ENCODE measurements around the gene MEPCE.

MEPCE gene

GRCh38 chr7:100465702-100466311, 36.2 kb downstream of the MEPCE start:
- Histone ChIP-seq H3K27ac (ENCODE audit: low read depth, low read length) (no peak overlapping the region), H3K9ac (ENCODE audit: low read depth, low read length) (no peak overlapping the region), H3K36me3 (ENCODE audit: control insufficient read depth, insufficient read depth, low read length) (peaks cover 3% of the 10 kb centered on the region; the same call in 1 of the 2 replicates), H3K4me3 (ENCODE audit: low read depth, low read length) (no peak overlapping the region), H3K27me3 (ENCODE audit: control insufficient read depth, insufficient read depth, low read length) (no peaks in the 10 kb centered on the region), H3K4me1 (ENCODE audit: control insufficient read depth, insufficient read depth, low read length) (peaks cover 4% of the 10 kb centered on the region; the same call in 1 of the 2 replicates), H3K9me3 (ENCODE audit: control insufficient read depth, insufficient read depth, low read length) (no peaks in the 10 kb centered on the region)

- H3K9me3 ChIP-seq (ENCODE audit: control insufficient read depth, insufficient read depth, low read length) = no peaks in the 10 kb centered on the region
- peaks cover 6% of the 10 kb centered on the region; the same call in 1 of the 2 replicates for H3K4me1 ChIP-seq (ENCODE audit: control insufficient read depth, insufficient read depth, low read length)
- no peak overlapping the region for H3K9ac ChIP-seq (ENCODE audit: low read depth, low read length)
- no peak overlapping the region for H3K27ac ChIP-seq (ENCODE audit: low read depth, low read length)
- H3K36me3 ChIP-seq (ENCODE audit: control insufficient read depth, insufficient read depth, low read length) = peaks cover 3% of the 10 kb centered on the region; the same call in 1 of the 2 replicates
- H3K4me3 ChIP-seq (ENCODE audit: low read depth, low read length) = no peak overlapping the region
- no peaks in the 10 kb centered on the region for H3K27me3 ChIP-seq (ENCODE audit: control insufficient read depth, insufficient read depth, low read length)
Observed at GRCh38 chr7:100466653-100467605, 37.3 kb downstream of the MEPCE start.

- no peak overlapping the region for H3K4me3 ChIP-seq (ENCODE audit: low read depth, low read length)
- no peak overlapping the region for H3K27ac ChIP-seq (ENCODE audit: low read depth, low read length)
- no peaks in the 10 kb centered on the region for H3K9me3 ChIP-seq (ENCODE audit: control insufficient read depth, insufficient read depth, low read length)
- H3K36me3 ChIP-seq (ENCODE audit: control insufficient read depth, insufficient read depth, low read length) = peaks cover 3% of the 10 kb centered on the region; the same call in 1 of the 2 replicates
- H3K4me1 ChIP-seq (ENCODE audit: control insufficient read depth, insufficient read depth, low read length) = peaks cover 7% of the 10 kb centered on the region; the same call in 1 of the 2 replicates
- H3K9ac ChIP-seq (ENCODE audit: low read depth, low read length) = no peak overlapping the region
- H3K27me3 ChIP-seq (ENCODE audit: control insufficient read depth, insufficient read depth, low read length) = no peaks in the 10 kb centered on the region
Observed at GRCh38 chr7:100467638-100468373, 38.2 kb downstream of the MEPCE start.

- Histone ChIP-seq H3K36me3 (ENCODE audit: control insufficient read depth, insufficient read depth, low read length) (peaks cover 9% of the 10 kb centered on the region; the same call in 1 of the 2 replicates), H3K4me3 (ENCODE audit: low read depth, low read length) (no peak overlapping the region)
Observed at GRCh38 chr7:100469227-100470044, 39.8 kb downstream of the MEPCE start.

GRCh38 chr7:100471021-100471420, 41.4 kb downstream of the MEPCE start:
- Histone ChIP-seq H3K9ac (ENCODE audit: low read depth, low read length) (no peak overlapping the region), H3K4me1 (ENCODE audit: control insufficient read depth, insufficient read depth, low read length) (peaks cover 11% of the 10 kb centered on the region), H3K4me3 (ENCODE audit: low read depth, low read length) (no peak overlapping the region), H3K36me3 (ENCODE audit: control insufficient read depth, insufficient read depth, low read length) (peaks cover 10% of the 10 kb centered on the region; the same call in 1 of the 2 replicates), H3K27me3 (ENCODE audit: control insufficient read depth, insufficient read depth, low read length) (no peaks in the 10 kb centered on the region), H3K9me3 (ENCODE audit: control insufficient read depth, insufficient read depth, low read length) (no peaks in the 10 kb centered on the region), H3K27ac (ENCODE audit: low read depth, low read length) (no peak overlapping the region)

More at GRCh38 chr7:100469227-100470044, 39.8 kb downstream of the MEPCE start:
- Histone ChIP-seq H3K9me3 (ENCODE audit: control insufficient read depth, insufficient read depth, low read length) (no peaks in the 10 kb centered on the region), H3K4me1 (ENCODE audit: control insufficient read depth, insufficient read depth, low read length) (peaks cover 7% of the 10 kb centered on the region; the same call in 1 of the 2 replicates), H3K27ac (ENCODE audit: low read depth, low read length) (no peak overlapping the region), H3K27me3 (ENCODE audit: control insufficient read depth, insufficient read depth, low read length) (no peaks in the 10 kb centered on the region), H3K9ac (ENCODE audit: low read depth, low read length) (no peak overlapping the region)

- peaks cover 14% of the 10 kb centered on the region for H3K4me1 ChIP-seq (ENCODE audit: control insufficient read depth, insufficient read depth, low read length)
- no peaks in the 10 kb centered on the region for H3K27me3 ChIP-seq (ENCODE audit: control insufficient read depth, insufficient read depth, low read length)
- no peak overlapping the region for H3K4me3 ChIP-seq (ENCODE audit: low read depth, low read length)
- H3K36me3 ChIP-seq (ENCODE audit: control insufficient read depth, insufficient read depth, low read length) = peaks cover 10% of the 10 kb centered on the region; the same call in 1 of the 2 replicates
- no peak overlapping the region for H3K27ac ChIP-seq (ENCODE audit: low read depth, low read length)
- H3K9ac ChIP-seq (ENCODE audit: low read depth, low read length) = no peak overlapping the region
- H3K9me3 ChIP-seq (ENCODE audit: control insufficient read depth, insufficient read depth, low read length) = no peaks in the 10 kb centered on the region
Observed at GRCh38 chr7:100472121-100472851, 42.7 kb downstream of the MEPCE start.

GRCh38 chr7:100472854-100473499, 43.3 kb downstream of the MEPCE start:
- Histone ChIP-seq H3K27me3 (ENCODE audit: control insufficient read depth, insufficient read depth, low read length) (no peaks in the 10 kb centered on the region), H3K27ac (ENCODE audit: low read depth, low read length) (peak overlapping the region; percentile 47), H3K9ac (ENCODE audit: low read depth, low read length) (no peak overlapping the region), H3K36me3 (ENCODE audit: control insufficient read depth, insufficient read depth, low read length) (peaks cover 10% of the 10 kb centered on the region; the same call in 1 of the 2 replicates), H3K4me3 (ENCODE audit: low read depth, low read length) (no peak overlapping the region), H3K9me3 (ENCODE audit: control insufficient read depth, insufficient read depth, low read length) (no peaks in the 10 kb centered on the region), H3K4me1 (ENCODE audit: control insufficient read depth, insufficient read depth, low read length) (peaks cover 14% of the 10 kb centered on the region)

GRCh38 chr7:100475549-100475948, 45.9 kb downstream of the MEPCE start:
- Histone ChIP-seq H3K27ac (ENCODE audit: low read depth, low read length) (no peak overlapping the region), H3K4me3 (ENCODE audit: low read depth, low read length) (no peak overlapping the region; the same call in 1 of the 2 replicates), H3K4me1 (ENCODE audit: control insufficient read depth, insufficient read depth, low read length) (peaks cover 10% of the 10 kb centered on the region; the same call in 1 of the 2 replicates), H3K9ac (ENCODE audit: low read depth, low read length) (no peak overlapping the region), H3K9me3 (ENCODE audit: control insufficient read depth, insufficient read depth, low read length) (no peaks in the 10 kb centered on the region), H3K27me3 (ENCODE audit: control insufficient read depth, insufficient read depth, low read length) (no peaks in the 10 kb centered on the region), H3K36me3 (ENCODE audit: control insufficient read depth, insufficient read depth, low read length) (peaks cover 10% of the 10 kb centered on the region; the same call in 1 of the 2 replicates)

- Histone ChIP-seq H3K9ac (ENCODE audit: low read depth, low read length) (no peak overlapping the region), H3K27me3 (ENCODE audit: control insufficient read depth, insufficient read depth, low read length) (no peaks in the 10 kb centered on the region)
Observed at GRCh38 chr7:100476101-100476780, 46.6 kb downstream of the MEPCE start.

More at GRCh38 chr7:100476101-100476780, 46.6 kb downstream of the MEPCE start:
- Histone ChIP-seq H3K27ac (ENCODE audit: low read depth, low read length) (no peak overlapping the region), H3K4me1 (ENCODE audit: control insufficient read depth, insufficient read depth, low read length) (peaks cover 10% of the 10 kb centered on the region; the same call in 1 of the 2 replicates), H3K36me3 (ENCODE audit: control insufficient read depth, insufficient read depth, low read length) (peaks cover 7% of the 10 kb centered on the region; the same call in 1 of the 2 replicates), H3K4me3 (ENCODE audit: low read depth, low read length) (no peak overlapping the region), H3K9me3 (ENCODE audit: control insufficient read depth, insufficient read depth, low read length) (no peaks in the 10 kb centered on the region)

Measured in HUES48 (cell line).